GM04504 (cell line): ENCODE data around the gene CDR2L.
"Not testable (repeated sequence)": the region's sequence is repeated elsewhere in the genome, so short reads cannot be mapped to it uniquely, and the experiment has no call there.

Source experiments
- DNase-seq: peaks from one replicate; pipeline ENCODE4 v3.0.0-alpha.2; 2012; ENCODE audit warnings: low read depth

Gene CDR2L

DNA sequence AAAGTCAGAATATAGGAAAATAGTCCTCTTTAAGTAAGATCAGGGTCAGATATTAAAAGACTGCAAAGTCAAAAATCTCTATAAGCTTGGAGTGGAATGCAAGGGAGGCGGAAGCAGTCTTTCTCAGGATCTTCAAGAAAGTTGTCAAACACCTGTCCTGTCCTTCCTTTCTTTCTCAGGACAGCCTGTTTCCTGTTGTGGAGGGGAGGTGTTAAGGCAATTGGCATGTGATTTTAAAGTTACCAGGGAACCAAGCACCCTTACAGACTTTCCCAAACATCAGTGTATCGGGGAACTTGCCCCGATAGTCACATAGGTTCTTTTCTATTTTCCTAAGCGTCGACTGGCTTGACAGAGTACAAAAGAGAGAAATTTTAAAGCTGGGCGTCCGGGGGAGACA lies 57.3 kb downstream of the CDR2L start:
- DNase-seq: no peak

DNA sequence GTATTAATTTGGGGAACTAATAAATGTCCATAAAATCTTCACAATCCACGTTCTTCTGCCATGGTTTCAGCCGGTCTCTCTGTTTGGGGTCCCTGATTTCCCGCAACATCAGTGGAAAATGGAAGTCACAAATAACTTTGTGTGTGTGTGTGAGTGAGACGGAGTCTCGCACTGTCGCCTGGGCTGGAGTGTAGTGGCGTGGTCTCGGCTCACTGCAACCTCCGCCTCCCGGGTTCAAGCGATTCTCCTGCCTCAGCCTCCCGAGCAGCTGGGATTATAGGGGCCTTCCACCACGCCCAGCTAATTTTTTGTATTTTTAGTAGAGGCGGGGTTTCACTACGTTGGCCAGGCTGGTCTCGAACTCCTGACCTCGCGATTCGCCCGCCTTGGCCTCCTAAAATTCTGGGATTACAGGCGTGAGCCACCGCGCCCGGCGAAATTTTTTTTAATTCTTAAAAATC lies 58.5 kb downstream of the CDR2L start:
- not testable (repeated sequence) for DNase-seq

DNA sequence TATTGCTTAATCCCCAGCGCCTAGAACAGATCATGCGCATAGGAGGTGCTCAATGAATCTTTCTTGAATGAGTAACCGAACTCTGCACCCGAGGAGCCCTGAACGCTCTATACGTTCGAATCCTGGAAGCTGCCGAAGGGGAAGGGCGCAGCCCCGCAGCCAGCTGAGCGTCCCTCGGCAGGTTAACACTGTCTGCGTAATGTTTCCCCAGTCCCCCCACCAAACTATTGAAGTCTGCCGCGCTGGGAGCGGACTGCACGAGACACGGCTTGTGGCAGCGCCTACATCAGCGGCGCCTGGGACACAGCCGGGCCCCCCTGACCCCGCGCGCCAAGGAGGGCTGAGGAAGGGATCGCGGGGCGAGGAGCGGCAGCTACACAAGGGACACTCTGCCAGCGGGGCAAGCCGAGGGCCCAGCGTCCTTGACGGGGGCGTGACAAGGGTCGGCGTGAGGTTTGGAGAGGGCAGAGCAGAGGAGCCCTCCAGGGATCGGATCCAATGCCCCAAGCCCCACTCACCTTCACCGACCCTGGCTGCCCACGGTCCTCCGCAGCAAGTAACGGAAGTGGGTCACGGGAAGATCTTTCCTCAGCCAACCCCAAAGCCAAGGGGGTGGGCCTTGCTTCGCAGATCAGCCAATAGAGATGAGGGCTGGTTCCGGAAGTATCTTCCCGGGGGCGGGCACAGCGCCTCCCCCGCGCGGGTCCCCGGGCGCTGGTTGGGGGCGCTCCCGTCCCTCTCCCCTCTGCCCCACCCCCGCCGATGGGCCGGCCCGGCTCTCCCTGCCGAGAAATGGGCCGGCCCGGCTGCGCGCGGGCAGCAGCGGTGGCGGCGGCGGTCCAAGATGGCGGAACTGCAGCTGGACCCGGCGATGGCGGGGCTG lies 59.2 kb downstream of the CDR2L start, which contains the start of the genes ATP5PD and KCTD2:
Gene ATP5PD, minus strand, starts transcription at position 563 of the 883 bp plus-strand sequence. CDS start 4,319 bp downstream, outside the sequence.
Gene KCTD2, plus strand, starts transcription at position 819 of the 883 bp plus-strand sequence. Its CDS starts 26 bp downstream, at position 845.
- peak; percentile 94 for DNase-seq

DNA sequence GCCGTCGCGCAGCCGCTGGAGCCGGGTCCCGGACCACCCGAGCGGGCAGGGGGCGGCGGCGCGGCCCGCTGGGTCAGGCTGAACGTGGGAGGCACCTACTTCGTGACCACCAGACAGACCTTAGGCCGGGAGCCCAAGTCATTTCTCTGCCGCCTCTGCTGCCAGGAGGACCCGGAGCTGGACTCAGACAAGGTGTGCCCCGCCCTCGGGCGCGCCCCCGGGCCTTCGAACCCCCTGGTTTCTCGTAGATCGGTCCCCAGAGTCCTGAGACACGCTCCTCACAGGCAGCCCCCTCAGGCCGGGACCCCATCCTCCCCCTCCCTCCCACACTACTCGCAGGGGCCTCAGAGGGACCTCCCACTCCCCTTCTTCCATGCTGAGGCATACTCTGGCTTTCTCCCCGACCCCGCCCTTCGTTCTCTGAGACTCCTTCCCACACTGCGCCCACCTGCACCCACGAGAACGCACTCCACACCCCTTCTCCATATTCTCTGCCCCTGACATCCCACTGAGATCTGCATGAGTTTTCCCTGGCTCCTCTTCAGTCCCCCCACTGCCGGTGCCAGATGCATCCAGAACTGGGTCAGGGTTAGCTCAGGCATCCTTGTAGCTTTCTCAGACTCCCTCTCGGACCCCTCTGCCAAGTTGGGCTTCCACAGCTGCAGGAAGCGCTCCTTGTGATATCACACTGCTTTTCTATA lies 60.1 kb downstream of the CDR2L start:
- DNase-seq: no peak

DNA sequence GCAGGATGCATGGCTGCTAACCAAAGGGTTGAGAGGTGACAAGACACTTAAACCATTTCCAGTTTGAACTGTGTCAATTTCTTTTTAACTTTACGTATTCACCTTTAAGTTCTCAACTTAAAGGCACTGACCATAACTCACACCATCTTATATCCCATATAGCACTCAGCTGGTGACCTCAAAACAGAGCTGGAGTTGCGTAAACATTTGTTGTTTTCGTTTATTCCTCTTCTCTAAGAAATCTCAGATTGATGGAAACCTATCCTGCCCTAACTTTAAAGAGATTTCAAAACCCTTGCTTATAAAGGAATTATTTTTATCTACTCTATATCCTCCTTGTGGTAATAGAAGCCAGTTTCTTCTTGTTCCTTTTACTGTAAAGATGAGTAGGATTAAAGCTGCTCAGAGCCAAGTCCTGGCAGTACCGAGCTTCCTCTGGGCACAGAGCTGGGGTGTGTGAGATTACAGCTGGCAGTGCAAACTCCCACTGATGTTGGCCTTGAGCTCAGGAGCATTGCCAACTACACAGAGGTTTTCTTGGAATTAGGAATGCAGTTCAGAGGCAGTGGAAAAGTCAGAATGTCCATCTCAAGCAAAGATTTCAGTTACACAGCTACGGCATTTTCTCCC lies 60.9 kb downstream of the CDR2L start:
- DNase-seq: no peak

DNA sequence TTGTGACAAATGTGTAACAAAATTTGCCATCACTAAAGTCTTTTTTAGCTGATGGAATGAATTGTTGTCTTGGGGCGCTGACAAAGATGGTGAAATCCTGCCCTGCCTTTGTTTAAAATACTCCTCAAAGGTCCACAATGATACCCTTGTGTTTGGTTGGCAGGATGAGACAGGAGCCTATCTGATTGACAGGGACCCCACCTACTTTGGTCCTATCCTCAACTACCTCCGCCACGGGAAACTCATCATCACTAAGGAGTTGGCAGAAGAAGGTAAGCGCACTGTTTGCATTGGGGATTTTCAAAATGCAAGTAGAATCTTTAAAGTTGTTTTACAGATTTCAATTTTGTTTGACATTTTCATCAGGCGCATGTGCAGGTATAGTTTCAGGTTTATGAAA lies 61.6 kb downstream of the CDR2L start:
- no peak for DNase-seq

DNA sequence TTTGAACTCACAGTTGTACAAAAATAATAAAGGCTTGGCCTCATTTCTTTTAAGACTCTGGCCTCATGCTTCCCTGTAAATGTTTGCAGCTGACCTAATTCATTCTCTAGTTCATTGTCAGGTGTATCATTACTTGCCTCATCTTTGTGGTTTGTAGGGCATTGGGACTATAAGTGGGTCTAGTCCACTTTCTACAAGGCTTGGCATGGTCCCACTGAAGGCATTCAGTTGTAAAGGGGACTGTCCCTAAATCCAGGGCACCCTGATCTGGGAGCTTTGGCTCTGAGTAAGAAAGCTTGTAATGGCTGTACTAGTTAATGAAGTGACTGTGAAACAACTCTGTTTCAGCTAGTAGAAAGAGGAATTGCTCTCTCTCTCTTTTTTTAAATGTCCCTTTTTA lies 62.3 kb downstream of the CDR2L start:
- DNase-seq: no peak

DNA sequence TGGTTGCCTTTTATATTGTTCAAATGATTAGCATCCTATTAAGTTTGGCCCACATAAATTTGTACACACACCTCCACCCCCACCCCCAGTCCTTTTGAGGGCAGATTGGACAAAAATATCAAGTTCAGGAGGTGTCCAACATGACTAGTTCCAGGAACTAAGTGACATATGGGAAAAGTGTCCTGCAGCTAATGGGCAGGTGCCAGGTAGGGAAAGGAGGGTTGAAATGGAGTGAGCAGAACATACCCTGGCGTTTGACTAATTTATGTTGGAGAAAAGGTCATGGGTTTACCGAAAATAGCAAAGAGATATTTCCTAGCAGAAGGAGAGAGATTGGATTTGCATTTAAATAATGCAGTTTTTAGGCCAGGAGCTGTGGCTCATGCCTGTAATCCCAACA lies 64.5 kb downstream of the CDR2L start:
- no peak for DNase-seq
